SK-N-MC (cell line): ENCODE measurements around the gene PRPSAP1.

Experiments used
- EZH2 ChIP-seq: fragments of 200-600 bp; sonication (generic); IDR thresholded peaks from one replicate; pipeline ENCODE4 v1.6.1; 2017; ENCODE audit warnings: antibody characterized with exemption
- FOXP2 ChIP-seq: optimal IDR thresholded peaks from 2 replicates; pipeline ENCODE3; 2011; ENCODE audit warnings: mild to moderate bottlenecking, moderate library complexity; ENCODE audit not compliant: insufficient read depth; ENCODE audit errors: extremely low read length, control extremely low read depth
- POLR2AphosphoS5 ChIP-seq: IDR thresholded peaks from 2 replicates; pipeline ENCODE4 v1.6.1; 2012; ENCODE audit warnings: mild to moderate bottlenecking, low read depth, low read length, borderline replicate concordance

- no peak for TF ChIP-seq EZH2
- TF ChIP-seq POLR2AphosphoS5: no peak
- TF ChIP-seq FOXP2: no peak
These were observed 93.0 kb downstream of the PRPSAP1 start for GRCh38 chr17:76260669-76261068.
